Stomach smooth muscle (tissue), 2 donors: ENCODE results near the gene GID8.

Source experiments
- H3K27ac ChIP-seq: one replicate; pipeline ENCODE4 v1.7.0; 2013; ENCODE audit warnings: mild to moderate bottlenecking, low read length, inconsistent platforms
- H3K27me3 ChIP-seq, 2 donors: one replicate each; pipeline ENCODE4 v1.7.0; 2013; ENCODE audit warnings: low read length in 2 of 2; ENCODE audit not compliant: insufficient read depth in 2 of 2, control insufficient read depth in 1 of 2
- H3K36me3 ChIP-seq, 2 donors: one replicate each; pipeline ENCODE4 v1.7.0; 2013; ENCODE audit warnings: low read length in 2 of 2; ENCODE audit not compliant: control insufficient read depth in 2 of 2, insufficient read depth in 2 of 2
- H3K4me1 ChIP-seq: one replicate; pipeline ENCODE4 v1.7.0; 2013; ENCODE audit warnings: low read length; ENCODE audit not compliant: control insufficient read depth, insufficient read depth
- H3K4me3 ChIP-seq, 2 donors: one replicate each; pipeline ENCODE4 v1.7.0; 2013; ENCODE audit warnings: low read length in 2 of 2
- H3K9ac ChIP-seq, 2 donors: one replicate each; pipeline ENCODE4 v1.7.0; 2013; ENCODE audit warnings: low read length in 2 of 2, mild to moderate bottlenecking in 1 of 2
- H3K9me3 ChIP-seq, 2 donors: one replicate each; pipeline ENCODE4 v1.7.0; 2013; ENCODE audit warnings: low read length in 2 of 2; ENCODE audit not compliant: control insufficient read depth in 2 of 2
- donor health status: healthy.
- donor health status: Pancreatic carcinoma.

GID8 gene

DNA sequence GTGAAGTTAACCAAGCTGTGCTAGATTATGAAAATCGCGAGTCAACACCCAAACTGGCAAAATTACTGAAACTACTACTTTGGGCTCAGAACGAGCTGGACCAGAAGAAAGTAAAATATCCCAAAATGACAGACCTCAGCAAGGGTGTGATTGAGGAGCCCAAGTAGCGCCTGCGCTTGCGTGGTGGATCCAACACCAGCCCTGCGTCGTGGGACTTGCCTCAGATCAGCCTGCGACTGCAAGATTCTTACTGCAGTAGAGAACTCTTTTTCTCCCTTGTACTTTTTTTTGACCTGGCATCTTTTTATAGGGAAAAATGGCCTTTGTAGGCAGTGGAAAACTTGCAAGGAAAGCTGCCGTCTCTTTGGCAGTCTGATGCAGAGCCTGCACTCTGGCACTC, 6.8 kb downstream of the GID8 start:
- Histone ChIP-seq H3K4me3 (no peak overlapping the region), H3K36me3 (peaks cover 56 to 59% of the 10 kb centered on the region in 2 donors), H3K27ac (no peak overlapping the region), H3K27me3 (no peaks in the 10 kb centered on the region), H3K4me1 (peaks cover 6% of the 10 kb centered on the region), H3K9ac (no peak overlapping the region), H3K9me3 (no peaks in the 10 kb centered on the region)

DNA sequence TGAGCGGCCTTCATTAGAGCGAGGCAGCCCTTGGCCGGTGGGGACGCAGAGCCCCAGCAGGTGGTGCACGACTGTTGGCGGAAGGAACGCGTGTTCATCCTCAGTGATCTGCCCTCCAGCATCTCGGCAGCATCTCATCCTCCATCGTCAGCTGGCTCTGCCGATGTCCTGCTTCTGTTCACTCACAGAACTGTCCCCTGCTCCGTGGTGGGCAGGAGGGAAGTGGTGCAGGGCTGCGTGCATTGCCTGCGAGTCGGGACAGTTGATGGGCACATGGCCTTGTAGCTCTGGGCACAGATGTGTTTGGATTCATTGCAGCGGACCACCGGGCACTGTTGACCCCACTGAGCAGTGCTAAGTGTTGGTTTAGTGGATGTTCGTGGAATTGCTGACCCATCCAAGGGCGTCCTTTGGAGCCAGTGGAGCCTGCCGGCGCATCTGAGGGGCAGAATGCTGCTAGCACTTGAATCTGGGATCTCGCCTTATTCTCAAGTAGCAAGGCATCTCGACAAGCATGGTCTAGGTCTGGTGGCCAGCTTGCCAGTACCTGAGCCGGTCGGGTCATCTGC, 7.9 kb downstream of the GID8 start:
- H3K27me3 ChIP-seq, result no peaks in the 10 kb centered on the region
- peaks cover 4% of the 10 kb centered on the region for H3K4me1 ChIP-seq
- no peak overlapping the region for H3K27ac ChIP-seq
- peaks cover 68 to 69% of the 10 kb centered on the region in 2 donors for H3K36me3 ChIP-seq
- no peak overlapping the region for H3K4me3 ChIP-seq
- no peaks in the 10 kb centered on the region for H3K9me3 ChIP-seq
- no peak overlapping the region for H3K9ac ChIP-seq

DNA sequence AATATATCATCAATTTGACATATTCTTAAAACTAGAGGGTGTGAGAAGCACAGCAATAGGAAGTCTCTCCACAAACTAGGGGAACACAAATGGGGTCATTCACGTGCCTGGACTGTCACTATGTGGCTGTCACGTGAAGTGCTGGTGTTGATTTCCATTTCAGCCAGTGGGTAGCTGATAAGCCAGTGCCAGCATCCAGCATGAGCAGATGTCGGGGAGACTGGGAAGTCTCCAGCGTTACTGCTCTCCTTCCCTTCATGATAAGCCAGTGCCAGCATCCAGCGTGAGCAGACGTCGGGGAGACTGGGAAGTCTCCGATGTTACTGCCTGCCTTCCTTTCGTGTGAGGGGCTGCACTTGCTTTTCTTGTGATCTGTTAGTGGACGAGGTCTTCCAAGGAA, 9.0 kb downstream of the GID8 start:
- Histone ChIP-seq H3K9me3 (no peaks in the 10 kb centered on the region), H3K4me1 (no peaks in the 10 kb centered on the region), H3K27ac (no peak overlapping the region), H3K4me3 (no peak overlapping the region), H3K36me3 (peaks cover 66 to 69% of the 10 kb centered on the region in 2 donors), H3K27me3 (no peaks in the 10 kb centered on the region), H3K9ac (peak overlapping the region in 1 of 2 donors; percentile 5)

DNA sequence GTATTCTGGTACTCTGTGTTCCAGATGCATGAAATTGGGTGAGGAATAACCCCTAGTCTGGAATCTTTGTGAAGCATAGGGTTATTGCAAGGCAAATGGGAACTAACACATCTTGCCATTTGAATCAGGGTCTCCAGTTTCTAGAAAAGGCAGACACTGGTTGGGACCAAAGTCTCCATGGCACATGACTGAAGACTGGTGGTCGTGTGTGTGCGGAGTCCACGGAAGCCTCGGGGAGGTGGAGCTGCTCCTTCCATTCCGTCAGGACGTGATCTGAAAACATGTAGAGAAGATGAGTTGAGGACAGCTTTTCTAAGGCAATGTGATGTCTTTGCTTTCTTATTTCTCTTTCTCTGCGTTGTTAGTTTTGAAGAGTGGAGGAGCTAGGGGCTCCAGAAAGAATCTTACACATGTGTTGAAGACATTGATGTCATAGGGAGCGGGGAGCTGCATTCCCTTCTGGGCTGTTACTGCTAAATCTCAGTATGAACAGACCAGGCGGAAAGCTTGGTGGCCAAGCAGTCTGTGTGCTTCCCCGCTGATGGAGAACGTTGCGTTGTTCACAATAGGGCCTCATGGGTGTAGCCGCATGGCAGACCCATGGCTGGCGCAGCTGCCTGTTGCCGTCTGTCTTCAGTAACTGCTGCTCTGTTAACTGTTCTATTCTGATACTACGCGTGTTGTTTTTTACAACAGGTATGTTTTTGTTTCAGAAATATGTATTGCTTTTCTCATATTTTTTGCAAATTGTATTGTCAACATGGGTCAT, 9.8 kb downstream of the GID8 start:
- no peak overlapping the region for H3K27ac ChIP-seq
- H3K9ac ChIP-seq, result no peak overlapping the region
- H3K4me1 ChIP-seq, result peaks cover 6% of the 10 kb centered on the region
- H3K9me3 ChIP-seq, result no peaks in the 10 kb centered on the region
- no peaks in the 10 kb centered on the region for H3K27me3 ChIP-seq
- H3K36me3 ChIP-seq, result peaks cover 66 to 67% of the 10 kb centered on the region in 2 donors
- H3K4me3 ChIP-seq, result no peak overlapping the region

DNA sequence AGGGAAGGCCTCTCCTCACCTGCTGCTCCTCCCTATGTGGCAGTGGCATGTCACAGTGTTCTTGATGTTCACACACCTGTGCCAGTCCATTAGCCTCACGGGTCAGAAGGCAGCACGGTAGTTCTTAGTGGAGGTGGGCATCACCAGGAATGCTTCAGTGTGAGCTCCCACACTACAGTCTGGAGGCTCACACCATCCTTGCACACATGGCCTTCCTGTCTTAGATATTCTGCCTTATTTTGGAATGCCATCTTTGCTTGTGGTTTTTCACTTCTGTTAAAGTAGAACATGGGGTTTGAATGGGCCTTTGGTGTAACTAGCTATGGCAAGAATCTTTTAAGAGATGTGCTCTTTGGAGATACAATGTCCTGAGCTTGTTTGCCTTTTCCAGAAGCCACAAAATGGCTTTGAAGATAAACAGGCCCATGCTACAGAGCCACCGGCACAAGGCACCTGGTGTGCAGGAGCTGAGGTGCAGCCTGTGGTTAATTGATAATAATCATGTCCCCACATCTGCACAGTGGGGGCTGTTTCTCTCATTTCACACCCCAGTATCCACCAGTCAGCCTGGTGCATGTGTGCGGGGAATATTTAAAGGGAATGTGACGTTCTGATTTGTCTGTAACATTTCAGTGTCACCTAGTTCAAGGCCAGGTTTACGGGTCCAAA, 11.3 kb downstream of the GID8 start:
- H3K9ac ChIP-seq, result no peak overlapping the region
- H3K36me3 ChIP-seq, result peaks cover 56% of the 10 kb centered on the region in 2 donors

DNA sequence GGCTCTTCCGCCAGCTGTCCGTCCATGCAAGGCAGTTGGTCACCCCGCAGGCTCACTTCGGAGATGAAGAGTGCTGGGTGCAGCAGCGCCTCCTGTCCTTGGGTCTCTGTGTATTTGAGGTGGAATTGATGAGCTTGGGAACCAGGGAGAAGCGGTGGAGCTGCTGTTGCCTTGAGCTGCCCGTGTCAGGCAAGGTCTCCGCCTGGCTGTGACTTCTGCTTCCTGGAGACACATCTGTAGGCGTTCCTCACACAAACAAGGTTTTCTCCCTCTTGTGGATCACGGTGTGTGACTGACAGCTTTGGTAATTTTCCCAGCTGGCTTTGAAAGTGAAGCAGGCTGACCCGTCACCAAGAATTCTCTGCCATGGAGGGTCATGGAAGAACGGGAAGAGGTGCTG, 12.0 kb downstream of the GID8 start:
- no peak overlapping the region for H3K27ac ChIP-seq
- H3K4me3 ChIP-seq, result no peak overlapping the region
- no peaks in the 10 kb centered on the region for H3K27me3 ChIP-seq
- H3K9me3 ChIP-seq, result no peaks in the 10 kb centered on the region
- H3K36me3 ChIP-seq, result peaks cover 50 to 54% of the 10 kb centered on the region in 2 donors
- peaks cover 25% of the 10 kb centered on the region for H3K4me1 ChIP-seq
- H3K9ac ChIP-seq, result no peak overlapping the region

More for the DNA sequence above, 11.3 kb downstream of the GID8 start:
- Histone ChIP-seq H3K9me3 (no peaks in the 10 kb centered on the region), H3K4me3 (no peak overlapping the region), H3K27ac (no peak overlapping the region), H3K4me1 (peaks cover 21% of the 10 kb centered on the region), H3K27me3 (no peaks in the 10 kb centered on the region)

DNA sequence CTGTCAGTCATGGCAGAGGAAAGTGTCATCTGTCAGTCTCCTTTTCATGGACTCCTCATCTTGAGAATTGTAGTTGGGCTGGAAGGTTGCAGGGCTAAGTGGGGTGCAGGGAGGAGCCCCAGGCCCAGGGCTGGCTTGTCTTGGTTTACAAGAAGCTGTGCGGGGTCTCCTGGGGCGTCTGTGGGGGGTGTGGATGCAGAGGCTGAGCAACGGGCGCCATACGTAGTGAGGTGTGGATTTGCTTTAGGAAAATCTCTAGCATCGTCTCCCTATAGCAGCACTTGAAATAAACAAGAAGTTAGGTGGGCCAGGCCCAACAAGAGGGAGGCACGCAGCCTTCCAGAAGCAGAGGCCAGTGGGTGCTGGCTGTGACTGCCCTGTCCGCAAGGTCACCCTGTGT, 12.8 kb downstream of the GID8 start:
- no peak overlapping the region for H3K9ac ChIP-seq
- H3K27ac ChIP-seq, result no peak overlapping the region
- no peaks in the 10 kb centered on the region for H3K27me3 ChIP-seq
- H3K4me3 ChIP-seq, result no peak overlapping the region
- H3K36me3 ChIP-seq, result peaks cover 45 to 50% of the 10 kb centered on the region in 2 donors
- H3K4me1 ChIP-seq, result peaks cover 25% of the 10 kb centered on the region
- H3K9me3 ChIP-seq, result no peaks in the 10 kb centered on the region

DNA sequence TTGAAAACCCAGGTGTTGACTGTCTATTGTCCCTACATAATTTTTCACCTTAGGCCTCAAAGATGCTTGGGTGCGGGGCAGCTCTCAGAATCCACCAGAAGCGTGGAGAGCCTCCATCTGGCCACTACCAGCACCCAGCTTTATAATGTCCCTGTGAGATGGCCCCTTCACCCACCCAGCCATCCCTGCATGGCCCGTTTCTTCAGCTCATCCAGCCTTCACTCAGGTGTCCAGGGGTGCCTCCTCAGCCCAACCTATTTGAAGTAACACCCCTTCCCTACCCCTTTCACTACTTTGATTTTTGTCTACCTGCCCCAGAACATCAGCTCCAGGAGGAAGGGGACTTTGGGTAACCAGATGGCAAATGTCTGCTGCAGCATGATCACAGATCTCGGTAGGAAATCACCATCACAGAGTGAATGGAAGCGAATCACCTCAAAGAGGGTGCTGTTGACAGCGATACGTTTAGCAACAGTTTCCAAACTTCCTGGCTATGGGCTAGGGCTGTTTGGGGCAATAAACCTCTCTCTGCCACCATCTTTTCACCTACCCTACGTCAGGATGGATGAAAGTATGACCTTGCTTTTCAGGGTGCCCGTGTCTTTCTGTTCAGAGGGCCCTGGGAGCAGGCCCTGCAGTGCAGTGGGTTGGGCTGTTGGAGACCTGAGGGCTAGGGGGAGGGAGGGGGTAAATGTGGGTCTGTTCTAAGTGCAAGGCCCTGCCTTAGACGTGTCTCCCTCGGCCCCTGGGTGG, 13.4 kb downstream of the GID8 start:
- no peak overlapping the region for H3K9ac ChIP-seq
- peaks cover 39 to 44% of the 10 kb centered on the region in 2 donors for H3K36me3 ChIP-seq
- H3K4me1 ChIP-seq, result peaks cover 25% of the 10 kb centered on the region
- H3K27ac ChIP-seq, result no peak overlapping the region
- H3K4me3 ChIP-seq, result no peak overlapping the region
- H3K9me3 ChIP-seq, result no peaks in the 10 kb centered on the region
- H3K27me3 ChIP-seq, result no peaks in the 10 kb centered on the region

DNA sequence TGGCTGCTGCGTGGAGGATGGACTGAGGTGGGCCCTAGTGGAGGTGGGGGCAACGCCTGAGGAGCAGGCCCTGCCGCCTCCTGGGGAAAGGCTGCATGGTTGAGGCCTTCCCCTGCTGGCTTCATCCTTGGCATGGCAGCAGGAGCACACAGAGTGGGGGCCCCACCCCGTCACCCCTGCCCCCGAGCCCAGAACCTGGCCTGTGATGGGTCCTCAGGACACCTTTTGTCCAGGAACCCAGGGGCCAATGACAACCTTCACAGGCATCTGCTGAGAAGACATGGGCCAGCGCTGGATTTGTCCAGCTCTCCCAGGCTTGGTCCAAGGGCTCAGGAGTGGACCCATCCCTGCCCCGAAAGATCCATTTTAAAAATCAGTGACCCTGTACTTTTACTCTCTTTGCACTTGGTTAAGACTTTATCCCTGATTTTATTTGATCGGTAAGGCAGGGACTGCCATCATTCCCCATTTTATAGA, 14.0 kb downstream of the GID8 start:
- H3K27me3 ChIP-seq, result no peaks in the 10 kb centered on the region
- H3K4me1 ChIP-seq, result peaks cover 25% of the 10 kb centered on the region
- peak overlapping the region in 1 of 2 donors; percentile 18 for H3K9ac ChIP-seq
- no peak overlapping the region for H3K27ac ChIP-seq
- peaks cover 33 to 38% of the 10 kb centered on the region in 2 donors for H3K36me3 ChIP-seq
- no peaks in the 10 kb centered on the region for H3K9me3 ChIP-seq
- H3K4me3 ChIP-seq, result peak overlapping the region; percentile 1 to 55

DNA sequence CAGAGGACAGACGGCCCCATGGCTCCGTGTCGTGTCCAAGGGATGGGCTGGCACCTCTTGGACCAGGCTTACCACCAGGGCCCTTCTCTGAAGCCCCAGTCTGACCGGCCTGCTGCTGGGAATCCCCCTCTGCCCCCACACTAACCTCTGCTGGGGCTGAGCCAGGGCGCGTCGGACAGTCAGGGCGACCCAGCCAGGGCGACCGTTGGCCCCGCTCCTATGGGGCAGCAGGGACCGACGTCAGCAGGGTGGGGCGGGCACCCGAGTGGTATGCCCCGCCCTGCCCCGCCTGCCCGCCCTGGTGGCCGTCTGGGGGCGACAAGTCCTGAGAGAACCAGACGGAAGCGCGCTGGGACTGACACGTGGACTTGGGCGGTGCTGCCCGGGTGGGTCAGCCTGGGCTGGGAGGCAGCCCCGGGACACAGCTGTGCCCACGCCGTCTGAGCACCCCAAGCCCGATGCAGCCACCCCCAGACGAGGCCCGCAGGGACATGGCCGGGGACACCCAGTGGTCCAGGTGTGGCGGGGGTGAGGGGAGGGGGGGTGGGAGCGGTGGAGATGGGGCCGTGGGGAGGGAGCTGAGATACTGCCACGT, 14.5 kb downstream of the GID8 start, which contains the start of gene SLC17A9:
Gene SLC17A9, plus strand, starts transcription at position 337 of the 595 bp plus-strand sequence. Its CDS starts 122 bp downstream, at position 459.
- peak within 1 kb of the TSS; percentile 82 to 89 for H3K9ac ChIP-seq

More for the DNA sequence above, 14.5 kb downstream of the GID8 start, which contains the start of gene SLC17A9:
- Histone ChIP-seq H3K4me3 (peak within 1 kb of the TSS; percentile 44 to 74), H3K27me3 (no peaks in the 10 kb centered on the region), H3K27ac (peak within 1 kb of the TSS; percentile 98), H3K36me3 (peaks cover 29 to 34% of the 10 kb centered on the region in 2 donors), H3K9me3 (no peaks in the 10 kb centered on the region), H3K4me1 (peaks cover 25% of the 10 kb centered on the region)
